Activated naive CD4-positive, alpha-beta T cell treated with anti-CD3 and anti-CD28 coated beads, Interleukin-2, amount 10 ng/mL, durations not matched to agents 7 days and 5 days (primary cell): ENCODE results near the gene PARD3.

Experiments
- CTCF ChIA-PET: fragments of 350-600 bp; sonication (Branson Sonifier 250); formaldehyde crosslinking; loops from one replicate; lab custom pipeline; 2021; ENCODE audit warnings: antibody characterized with exemption; lab: Charles Lee
- DNase-seq: peaks from one replicate; pipeline ENCODE4 v3.0.0-alpha.2; 2020
- H3K27ac Mint-ChIP-seq: one replicate; pipeline ENCODE4 v1.8.0; 2021; ENCODE audit warnings: mild to moderate bottlenecking, moderate library complexity, mixed read lengths
- H3K27me3 Mint-ChIP-seq: one replicate; pipeline ENCODE4 v1.8.0; 2021; ENCODE audit warnings: mild to moderate bottlenecking, mixed read lengths
- H3K36me3 Mint-ChIP-seq: one replicate; pipeline ENCODE4 v1.8.0; 2021; ENCODE audit warnings: mixed read lengths
- H3K4me1 Mint-ChIP-seq: one replicate; pipeline ENCODE4 v1.8.0; 2021; ENCODE audit warnings: mixed read lengths
- H3K4me3 Mint-ChIP-seq: one replicate; pipeline ENCODE4 v1.8.0; 2021; ENCODE audit warnings: mild to moderate bottlenecking, moderate library complexity, mixed read lengths
- H3K9me3 Mint-ChIP-seq: one replicate; pipeline ENCODE4 v1.8.0; 2021; ENCODE audit warnings: mixed read lengths

The PARD3 gene

DNA sequence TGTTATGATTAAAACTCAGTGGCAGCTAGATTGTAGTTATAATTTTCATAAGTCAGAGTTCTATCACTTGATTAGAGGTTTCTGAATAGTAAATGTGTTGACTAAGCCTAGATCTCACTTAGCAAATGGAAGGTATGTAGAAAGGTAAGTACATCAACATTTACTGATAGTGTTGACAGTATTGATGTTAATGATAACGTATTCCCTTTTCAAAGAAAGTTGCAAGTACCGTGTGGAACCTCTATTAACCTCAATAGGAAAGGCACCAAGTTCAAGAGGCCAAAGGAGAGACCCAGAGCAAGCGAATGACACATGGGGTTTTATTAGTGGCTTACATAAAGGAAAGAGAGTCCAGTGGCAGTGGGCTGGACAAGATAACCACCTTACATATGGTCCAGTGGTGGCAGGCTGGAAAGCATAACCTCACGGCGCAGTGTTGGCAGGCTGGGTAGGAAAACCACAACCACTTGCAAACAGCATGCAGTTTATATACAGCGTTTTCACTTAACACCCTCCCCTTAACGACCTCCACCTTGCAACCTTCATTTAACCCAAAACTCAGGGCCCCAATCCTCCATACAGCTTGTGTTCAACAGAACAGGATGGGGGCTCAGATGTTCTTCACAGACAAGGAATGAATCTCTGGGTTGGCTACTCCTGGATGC, 611.0 kb downstream of the PARD3 start:
- no peak overlapping the region for H3K4me3 Mint-ChIP-seq
- H3K4me1 Mint-ChIP-seq: peaks cover 5% of the 10 kb centered on the region
- no peaks in the 10 kb centered on the region for H3K36me3 Mint-ChIP-seq
- CTCF ChIA-PET: no interaction called here
- no peaks in the 10 kb centered on the region for H3K9me3 Mint-ChIP-seq
- H3K27ac Mint-ChIP-seq: no peak overlapping the region
- H3K27me3 Mint-ChIP-seq: peaks cover 5% of the 10 kb centered on the region
- no peak for DNase-seq

DNA sequence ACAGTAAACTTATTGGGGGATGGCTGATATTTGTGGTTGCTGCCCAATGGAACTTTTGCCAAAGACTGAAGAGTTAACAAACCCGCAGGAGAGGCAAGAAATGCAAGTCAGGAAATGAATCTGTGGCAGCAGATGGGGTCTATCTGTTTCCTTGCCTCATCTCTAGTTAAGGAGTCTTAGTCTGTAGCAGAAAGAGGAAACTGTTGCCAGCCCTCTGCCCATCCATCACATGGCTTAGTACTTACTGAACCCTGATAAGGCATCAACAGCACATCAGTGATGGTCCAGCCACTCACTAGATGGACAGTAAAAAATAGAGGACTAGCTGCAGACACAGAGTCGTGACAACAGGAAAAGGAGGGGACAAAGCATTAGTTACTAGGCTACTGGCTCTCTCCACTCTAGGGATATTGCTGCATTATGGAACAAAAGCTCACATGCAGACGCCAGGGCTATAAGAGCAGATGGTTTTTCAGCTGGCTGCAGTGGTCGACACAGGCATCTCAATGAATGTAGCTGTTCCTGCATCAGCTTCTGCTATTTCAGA, 614.7 kb downstream of the PARD3 start:
- DNase-seq: no peak
- Mint-ChIP-seq H3K27ac (no peak overlapping the region), H3K36me3 (no peaks in the 10 kb centered on the region), H3K27me3 (peaks cover 2% of the 10 kb centered on the region), H3K9me3 (no peaks in the 10 kb centered on the region), H3K4me1 (peaks cover 2% of the 10 kb centered on the region), H3K4me3 (no peak overlapping the region)
- CTCF ChIA-PET: no interaction called here

DNA sequence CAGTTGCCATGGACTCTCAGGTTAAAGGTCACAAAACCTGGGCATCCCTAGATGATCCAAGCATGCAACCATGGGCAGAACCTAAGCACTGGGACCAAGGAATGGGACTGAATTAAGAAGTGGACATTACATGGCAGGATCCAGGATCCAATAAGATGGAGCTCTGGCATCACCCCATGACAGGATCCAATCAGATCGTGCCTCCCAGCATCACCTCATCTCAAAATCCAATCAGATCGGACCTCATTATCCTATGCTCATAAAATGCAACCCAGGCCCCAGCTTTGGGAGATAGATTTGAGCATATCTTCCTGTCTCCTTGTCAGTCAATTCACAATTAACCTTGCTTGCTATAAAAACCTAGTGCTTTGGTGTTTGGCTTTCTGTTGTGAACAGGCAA, 616.1 kb downstream of the PARD3 start:
- CTCF ChIA-PET: no interaction called here
- Mint-ChIP-seq H3K9me3 (no peaks in the 10 kb centered on the region), H3K27me3 (no peaks in the 10 kb centered on the region), H3K4me3 (no peak overlapping the region), H3K36me3 (no peaks in the 10 kb centered on the region), H3K27ac (no peak overlapping the region), H3K4me1 (no peaks in the 10 kb centered on the region)
- DNase-seq: no peak

DNA sequence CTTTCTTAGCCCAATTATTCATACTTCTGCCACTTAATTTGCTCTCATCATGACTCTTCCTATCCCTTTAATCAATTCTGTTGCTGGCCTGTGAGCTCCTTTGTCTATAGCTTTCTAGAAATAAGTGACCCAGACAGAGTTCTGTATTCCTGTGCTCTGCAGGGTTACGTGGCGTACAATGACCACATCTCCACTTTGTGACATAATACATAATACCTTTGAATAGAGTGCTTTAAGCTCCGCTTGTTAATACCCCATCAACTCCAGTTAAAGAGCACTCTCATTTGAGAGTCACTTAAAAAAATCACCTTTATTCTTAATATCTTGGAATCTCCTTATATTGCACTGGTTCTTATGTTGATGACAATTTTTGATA, 619.0 kb downstream of the PARD3 start:
- no peak overlapping the region for H3K4me3 Mint-ChIP-seq
- no peak overlapping the region for H3K27ac Mint-ChIP-seq
- no peaks in the 10 kb centered on the region for H3K27me3 Mint-ChIP-seq
- no peaks in the 10 kb centered on the region for H3K9me3 Mint-ChIP-seq
- no peaks in the 10 kb centered on the region for H3K4me1 Mint-ChIP-seq
- CTCF ChIA-PET: no interaction called here
- no peaks in the 10 kb centered on the region for H3K36me3 Mint-ChIP-seq
- no peak for DNase-seq

DNA sequence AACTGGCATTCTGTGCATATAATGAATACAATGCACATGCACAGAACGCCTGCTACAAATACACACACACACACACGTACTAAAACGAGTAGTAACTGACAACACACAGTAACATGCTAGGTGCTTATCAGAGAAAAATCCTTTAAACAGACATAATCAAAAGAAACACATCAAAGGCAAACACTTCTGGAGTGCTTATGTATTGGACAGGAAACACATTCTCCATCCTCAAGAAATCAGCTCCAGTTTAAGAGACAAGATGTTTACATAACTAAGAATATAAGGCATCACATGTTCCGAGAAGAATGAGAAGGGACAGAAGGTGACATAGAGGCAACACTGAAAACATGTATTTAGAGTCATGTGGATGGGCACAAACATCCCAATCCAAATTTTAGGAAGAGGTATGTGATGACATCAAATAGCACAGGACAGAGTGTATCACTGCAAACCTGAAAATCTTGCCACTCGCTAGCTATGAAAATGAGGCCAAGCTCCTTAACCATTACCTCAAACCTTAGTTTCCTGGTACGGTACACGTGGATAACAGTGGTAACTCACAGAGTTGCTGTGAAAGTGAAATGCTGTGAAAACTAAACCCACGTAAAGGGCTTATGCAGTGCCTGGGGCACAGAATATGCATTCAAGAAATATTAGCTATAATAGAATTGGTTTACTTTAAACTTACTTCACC, 619.6 kb downstream of the PARD3 start:
- Mint-ChIP-seq H3K27ac (no peak overlapping the region), H3K36me3 (no peaks in the 10 kb centered on the region), H3K27me3 (no peaks in the 10 kb centered on the region), H3K9me3 (no peaks in the 10 kb centered on the region), H3K4me3 (no peak overlapping the region), H3K4me1 (no peaks in the 10 kb centered on the region)
- CTCF ChIA-PET: no interaction called here
- DNase-seq: no peak

DNA sequence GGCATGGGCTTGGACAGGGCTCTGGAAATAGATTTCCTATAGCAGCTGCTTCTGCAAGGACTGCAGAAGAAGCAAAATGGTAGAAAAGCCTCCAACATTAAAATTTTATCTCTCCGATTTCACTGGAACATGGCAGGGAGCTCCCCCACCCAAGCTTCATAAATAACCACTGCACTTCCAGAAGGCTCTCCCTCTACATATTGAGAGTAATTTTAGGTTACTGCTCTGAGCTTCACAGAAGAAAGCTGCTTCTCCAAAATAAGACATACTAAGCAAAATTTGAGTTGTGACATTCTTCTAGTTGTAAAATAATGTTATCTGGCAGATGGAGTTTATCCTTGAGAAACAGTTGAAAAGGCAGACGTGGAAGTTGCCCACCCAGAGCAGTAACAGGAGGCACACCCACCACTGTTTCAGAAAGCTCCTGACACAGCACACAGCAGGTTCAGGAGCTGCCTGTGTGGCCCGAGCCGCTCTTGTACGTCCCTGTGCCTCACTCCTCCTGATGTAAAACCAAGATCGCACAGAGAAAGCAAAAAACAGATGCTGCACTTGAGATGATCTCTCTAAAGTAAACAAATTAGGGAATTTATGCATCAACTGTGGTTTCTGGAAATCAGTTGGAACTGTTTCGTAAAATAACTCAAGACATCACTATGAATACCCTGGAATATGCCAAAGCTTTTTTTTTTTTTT, 621.0 kb downstream of the PARD3 start:
- Mint-ChIP-seq H3K4me3 (no peak overlapping the region), H3K36me3 (no peaks in the 10 kb centered on the region), H3K27me3 (no peaks in the 10 kb centered on the region), H3K9me3 (no peaks in the 10 kb centered on the region), H3K4me1 (no peaks in the 10 kb centered on the region), H3K27ac (no peak overlapping the region)
- DNase-seq: no peak
- CTCF ChIA-PET: no interaction called here

DNA sequence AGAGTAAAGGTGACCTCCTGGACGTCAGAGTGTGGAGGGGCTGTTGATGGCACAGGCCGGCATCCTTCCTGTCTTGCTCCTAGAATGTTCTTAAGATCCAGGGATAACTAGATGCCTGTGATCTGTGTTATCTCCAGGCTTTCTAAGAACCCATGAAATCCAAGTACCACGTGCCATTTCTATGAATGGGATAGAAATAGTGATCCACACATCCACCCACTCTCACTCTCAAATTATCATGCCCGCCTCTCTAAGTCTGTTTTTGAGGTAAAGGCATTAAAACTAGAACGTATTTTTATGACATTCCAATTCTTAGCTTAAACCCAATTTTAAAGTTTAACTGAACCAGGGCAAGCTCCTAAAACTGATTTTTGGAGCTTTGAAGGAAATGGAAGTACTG, 622.5 kb downstream of the PARD3 start:
- Mint-ChIP-seq H3K27me3 (no peaks in the 10 kb centered on the region), H3K9me3 (no peaks in the 10 kb centered on the region), H3K4me3 (no peak overlapping the region), H3K27ac (no peak overlapping the region), H3K4me1 (no peaks in the 10 kb centered on the region), H3K36me3 (no peaks in the 10 kb centered on the region)
- no peak for DNase-seq
- CTCF ChIA-PET: no interaction called here

DNA sequence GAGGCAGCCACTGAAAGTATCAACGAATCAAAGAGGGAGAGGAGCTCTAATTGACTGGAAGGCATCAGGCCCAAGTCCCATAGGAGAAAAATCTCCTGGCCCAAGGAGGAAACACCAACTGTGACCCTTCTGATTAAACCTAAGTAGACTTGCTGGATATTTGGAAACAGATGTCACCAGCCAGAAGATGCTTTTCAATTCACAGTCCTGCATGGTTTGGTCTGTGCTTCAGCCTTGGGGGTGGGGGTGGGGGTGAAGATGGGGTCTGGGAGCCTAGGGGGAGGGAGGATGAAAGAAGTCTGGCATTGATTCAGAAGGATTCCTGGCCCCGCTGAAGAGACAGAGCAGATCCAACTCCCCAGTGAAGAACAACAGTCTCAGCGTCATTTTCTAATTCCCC, 623.7 kb downstream of the PARD3 start:
- no peaks in the 10 kb centered on the region for H3K36me3 Mint-ChIP-seq
- no peak for DNase-seq
- H3K27ac Mint-ChIP-seq: no peak overlapping the region
- H3K27me3 Mint-ChIP-seq: peaks cover 2% of the 10 kb centered on the region
- H3K9me3 Mint-ChIP-seq: no peaks in the 10 kb centered on the region
- CTCF ChIA-PET: no interaction called here
- no peaks in the 10 kb centered on the region for H3K4me1 Mint-ChIP-seq
- H3K4me3 Mint-ChIP-seq: no peak overlapping the region

DNA sequence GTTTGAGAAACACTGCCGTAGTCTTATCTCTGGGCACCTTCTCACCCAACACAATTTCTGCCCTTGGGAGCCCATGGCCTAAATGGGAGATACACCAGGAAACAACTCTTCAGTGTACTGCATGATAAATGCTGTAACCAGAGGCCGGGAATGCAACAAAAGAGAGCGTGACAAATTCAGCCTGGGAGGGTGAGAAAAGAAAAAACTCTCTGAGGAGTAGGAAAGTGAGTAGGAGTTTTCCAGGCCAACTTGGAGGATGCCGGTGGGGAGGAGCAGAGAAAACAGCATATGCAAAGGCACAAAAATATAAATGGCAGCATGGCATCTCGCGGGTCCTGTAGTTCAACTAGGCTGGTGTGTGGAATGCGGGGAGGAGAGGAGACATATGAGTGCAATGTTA, 624.5 kb downstream of the PARD3 start:
- no peaks in the 10 kb centered on the region for H3K36me3 Mint-ChIP-seq
- no peaks in the 10 kb centered on the region for H3K4me1 Mint-ChIP-seq
- peaks cover 3% of the 10 kb centered on the region for H3K27me3 Mint-ChIP-seq
- CTCF ChIA-PET: interaction anchor here (0.7 kb wide), 1 partner anchor 1136 kb away, joined by 3 read pairs; no protein-coding TSS in a partner anchor
- DNase-seq: no peak
- no peak overlapping the region for H3K27ac Mint-ChIP-seq
- no peak overlapping the region for H3K4me3 Mint-ChIP-seq
- no peaks in the 10 kb centered on the region for H3K9me3 Mint-ChIP-seq

DNA sequence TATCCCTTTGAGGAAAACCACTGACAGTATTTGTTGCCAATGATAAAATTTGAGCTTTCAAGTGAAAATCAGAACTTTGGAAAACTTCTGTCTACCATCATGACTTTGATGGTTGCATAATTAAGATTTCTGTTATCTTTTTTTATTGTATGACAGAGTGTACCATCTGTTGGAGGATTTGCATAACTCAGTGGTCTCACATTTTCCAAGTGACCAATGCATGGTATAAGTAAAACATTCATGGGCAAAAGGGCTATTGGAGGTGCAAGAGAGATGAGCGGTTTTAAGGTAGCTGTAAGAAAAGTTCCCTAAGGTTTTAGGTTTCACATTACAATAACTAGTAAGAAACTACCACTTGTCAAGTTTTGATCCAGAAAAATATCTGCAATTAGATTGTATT, 625.3 kb downstream of the PARD3 start:
- Mint-ChIP-seq H3K4me1 (no peaks in the 10 kb centered on the region), H3K27ac (no peak overlapping the region), H3K4me3 (no peak overlapping the region), H3K27me3 (peaks cover 3% of the 10 kb centered on the region), H3K9me3 (no peaks in the 10 kb centered on the region), H3K36me3 (no peaks in the 10 kb centered on the region)
- CTCF ChIA-PET: no interaction called here
- no peak for DNase-seq

DNA sequence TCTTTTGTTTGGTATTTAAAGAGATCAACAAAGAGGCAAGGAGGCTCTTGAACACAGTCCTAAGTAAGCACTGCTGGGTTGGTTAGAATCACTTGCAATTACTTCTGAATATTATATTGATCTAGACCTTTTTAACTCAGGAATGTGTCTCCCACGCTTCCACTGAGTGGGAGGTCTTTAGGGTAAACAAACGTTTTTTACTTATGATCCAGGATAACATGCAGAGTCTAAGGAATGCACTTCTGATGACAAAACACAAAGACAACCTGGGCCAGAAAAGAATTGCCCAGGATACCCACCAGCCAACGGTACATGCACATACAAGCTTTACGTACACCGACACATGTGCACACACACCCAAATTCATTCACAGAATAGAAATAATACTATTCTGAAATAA, 626.9 kb downstream of the PARD3 start:
- no peak for DNase-seq
- H3K27ac Mint-ChIP-seq: no peak overlapping the region
- CTCF ChIA-PET: no interaction called here
- H3K9me3 Mint-ChIP-seq: no peaks in the 10 kb centered on the region
- no peaks in the 10 kb centered on the region for H3K36me3 Mint-ChIP-seq
- H3K4me3 Mint-ChIP-seq: no peak overlapping the region
- no peaks in the 10 kb centered on the region for H3K4me1 Mint-ChIP-seq
- H3K27me3 Mint-ChIP-seq: peaks cover 3% of the 10 kb centered on the region

DNA sequence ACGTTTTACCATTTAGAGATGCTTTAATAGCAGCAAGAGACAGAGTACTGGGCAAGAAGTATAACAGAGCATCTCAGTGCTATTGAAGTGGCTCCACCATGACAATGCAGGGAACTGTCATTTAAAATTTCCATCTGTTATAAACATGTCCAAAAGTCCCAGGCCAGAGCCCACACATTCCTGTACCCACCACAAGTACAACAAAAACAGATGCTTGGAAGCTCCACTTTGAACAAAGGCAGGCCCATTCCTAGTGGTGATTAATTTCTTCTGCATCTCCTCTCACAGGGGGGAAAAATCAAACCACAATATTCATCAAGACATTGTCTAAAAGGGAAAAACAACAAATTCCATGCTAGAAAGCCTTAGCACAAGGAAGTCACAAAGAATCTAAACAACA, 627.9 kb downstream of the PARD3 start:
- H3K27me3 Mint-ChIP-seq: peaks cover 3% of the 10 kb centered on the region
- no peaks in the 10 kb centered on the region for H3K36me3 Mint-ChIP-seq
- H3K4me3 Mint-ChIP-seq: no peak overlapping the region
- no peaks in the 10 kb centered on the region for H3K9me3 Mint-ChIP-seq
- DNase-seq: no peak
- CTCF ChIA-PET: no interaction called here
- H3K4me1 Mint-ChIP-seq: no peaks in the 10 kb centered on the region
- H3K27ac Mint-ChIP-seq: no peak overlapping the region

DNA sequence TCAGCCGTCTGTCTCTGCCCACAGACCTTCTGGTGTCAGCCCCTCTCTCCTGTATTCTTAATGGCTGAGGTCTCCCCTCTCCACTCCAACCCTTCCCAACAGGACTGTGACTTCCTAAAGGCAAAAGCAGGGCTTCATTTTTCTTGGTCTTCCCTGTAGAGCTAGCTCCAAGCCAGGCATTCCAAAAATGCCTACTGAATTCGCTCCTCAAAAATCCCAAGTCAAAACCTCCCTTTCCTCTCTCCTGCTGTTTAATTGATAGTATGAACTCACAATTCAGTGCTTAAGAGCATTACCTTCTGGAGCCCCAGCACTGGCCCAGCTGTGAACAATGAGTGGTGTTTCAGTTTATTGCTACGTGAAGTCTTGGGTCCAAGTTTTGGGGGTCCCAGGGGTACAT, 628.4 kb downstream of the PARD3 start:
- Mint-ChIP-seq H3K9me3 (no peaks in the 10 kb centered on the region), H3K36me3 (no peaks in the 10 kb centered on the region), H3K4me3 (no peak overlapping the region), H3K27ac (no peak overlapping the region), H3K27me3 (peaks cover 3% of the 10 kb centered on the region), H3K4me1 (no peaks in the 10 kb centered on the region)
- no peak for DNase-seq
- CTCF ChIA-PET: no interaction called here

DNA sequence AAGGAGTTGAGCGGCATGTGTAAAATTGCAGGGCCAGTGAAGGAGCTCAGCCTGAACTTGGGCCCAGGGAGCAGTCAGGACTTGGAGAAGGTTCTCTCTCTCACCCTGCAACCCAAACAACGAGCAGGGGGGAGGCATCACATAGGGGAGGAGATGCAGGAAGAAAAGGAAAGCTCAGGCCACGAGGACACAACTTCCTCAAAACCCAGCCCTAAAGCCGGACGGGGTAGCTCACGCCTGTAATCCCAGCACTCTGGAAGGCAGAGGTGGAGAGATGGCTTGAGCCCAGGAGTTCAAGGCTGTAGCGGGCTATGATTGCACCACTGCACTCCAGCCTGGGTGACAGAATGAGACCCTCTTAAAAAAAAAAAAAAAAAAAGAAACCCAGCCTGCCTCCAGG, 629.1 kb downstream of the PARD3 start:
- Mint-ChIP-seq H3K27ac (no peak overlapping the region), H3K36me3 (no peaks in the 10 kb centered on the region), H3K4me1 (no peaks in the 10 kb centered on the region)

DNA sequence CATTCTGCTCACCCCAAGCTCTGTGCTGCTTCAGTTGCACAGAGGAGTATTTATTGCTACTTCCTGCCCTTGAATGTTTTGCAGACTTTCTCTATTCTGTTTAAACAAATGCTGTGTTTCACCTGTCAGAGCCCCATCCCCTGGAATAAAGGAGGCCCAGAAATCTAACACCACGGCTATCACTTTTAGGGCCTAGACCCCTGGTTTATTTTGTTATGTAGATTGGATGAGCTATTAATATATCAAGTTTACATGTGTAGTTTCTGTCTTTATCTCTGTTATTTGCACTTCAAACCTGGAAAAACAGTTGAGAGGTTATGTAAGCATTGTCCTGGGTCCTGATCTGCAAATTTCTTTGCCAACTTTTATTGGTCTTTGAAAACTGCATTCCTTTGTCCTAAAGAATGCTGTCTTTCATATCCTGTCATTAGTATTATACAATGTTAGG, 630.1 kb downstream of the PARD3 start:
- Mint-ChIP-seq H3K36me3 (no peaks in the 10 kb centered on the region), H3K4me1 (no peaks in the 10 kb centered on the region), H3K27ac (no peak overlapping the region), H3K27me3 (peaks cover 3% of the 10 kb centered on the region), H3K9me3 (no peaks in the 10 kb centered on the region), H3K4me3 (no peak overlapping the region)
- no peak for DNase-seq
- CTCF ChIA-PET: no interaction called here

More for the DNA sequence above, 629.1 kb downstream of the PARD3 start:
- no peak for DNase-seq
- CTCF ChIA-PET: no interaction called here
- H3K27me3 Mint-ChIP-seq: peaks cover 3% of the 10 kb centered on the region
- H3K4me3 Mint-ChIP-seq: no peak overlapping the region
- H3K9me3 Mint-ChIP-seq: no peaks in the 10 kb centered on the region
